Measurements from ENCODE around the gene PTPN7. TPM values are rescaled to one million over a fixed set of nuclear protein-coding genes. Genes with fewer than 3 reads are reported as not detected.

PTPN7 gene
- polyA plus RNA-seq, 1 of the 3 experiments (the other 2 are of a cell fraction): not detected

- Histone ChIP-seq H3K27me3 (ENCODE audit: insufficient read depth) (peaks cover 12% of the 10 kb centered on the region; the same call in 1 of the 2 replicates), H2AFZ (ENCODE audit: low read depth) (no peak overlapping the region), H3F3A (replicated peaks; ENCODE audit: insufficient read depth) (no peaks in the 10 kb centered on the region), H3K9me3 (no peaks in the 10 kb centered on the region), H4K20me1 (ENCODE audit: insufficient read depth) (no peaks in the 10 kb centered on the region), H3K4me3 (ENCODE audit: low read depth in 2 of 2, low read length in 1 of 2) (no peak overlapping the region), H3K27ac (ENCODE audit: low read depth in 2 of 2, low read length in 1 of 2) (no peak overlapping the region), H3K79me2 (ENCODE audit: insufficient read depth) (no peaks in the 10 kb centered on the region), H3K36me3 (replicated peaks in 1 of 2; ENCODE audit: control insufficient read depth in 1 of 2, insufficient read depth in 2 of 2, low read length in 1 of 2) (no peaks in the 10 kb centered on the region), H3K4me2 (no peak overlapping the region), H3K4me1 (ENCODE audit: control insufficient read depth in 1 of 2, insufficient read depth in 2 of 2, low read depth in 1 of 2, low read length in 1 of 2) (peaks cover 0 to 4% of the 10 kb centered on the region in 2 experiments; a peak in 1 of 4 replicates), H3K9me2 (no peaks in the 10 kb centered on the region), H3K9ac (no peak overlapping the region)
- 65% methylated on average over 19 of the region's 19 CpGs for WGBS (ENCODE audit: low lambda C conversion rate)
- no peak for DNase-seq
- ChIA-PET POLR2A (no interaction called here), CTCF (interaction anchor here (0.9 to 3.1 kb wide), 9 partner anchors 10 to 139 kb away, joined by 3 to 27 read pairs (median 6); partner anchors contain the start of genes LGR6 and PTPN7)
- TF ChIP-seq ELF1 (IDR thresholded peaks at IDR 0.05) (no peak), TEAD4 (IDR thresholded peaks at IDR 0.05; ENCODE audit: borderline replicate concordance, insufficient read depth) (no peak), SIN3A (IDR thresholded peaks at IDR 0.05; ENCODE audit: borderline replicate concordance, low read depth, low read length) (no peak), FOXJ3 (CRISPR knock-in tag; IDR thresholded peaks at IDR 0.05) (no peak), RFX5 (IDR thresholded peaks at IDR 0.05; ENCODE audit: low read length) (no peak), MAX (IDR thresholded peaks at IDR 0.05; ENCODE audit: low read depth) (no peak), TCF12 (IDR thresholded peaks at IDR 0.05) (no peak), NRF1 (IDR thresholded peaks at IDR 0.05; ENCODE audit: low read depth, low read length) (no peak), POLR2AphosphoS5 (IDR thresholded peaks at IDR 0.05; ENCODE audit: low read depth, low read length) (no peak), RXRA (IDR thresholded peaks at IDR 0.05; ENCODE audit: borderline replicate concordance, low read depth) (no peak), IRF3 (IDR thresholded peaks at IDR 0.05; ENCODE audit: low read depth, low read length) (no peak), FOXM1 (IDR thresholded peaks at IDR 0.05; ENCODE audit: low read depth) (no peak), EZH2phosphoT487 (IDR thresholded peaks at IDR 0.05; ENCODE audit: borderline replicate concordance, low read depth) (no peak), CTCF (IDR thresholded peaks at IDR 0.05) (no peak), JUND (IDR thresholded peaks at IDR 0.05) (no peak)
Observed at GRCh38 chr1:202179828-202180750, 19.7 kb upstream of the PTPN7 start.
